Measurements from ENCODE around the gene OVOL3.

DNA sequence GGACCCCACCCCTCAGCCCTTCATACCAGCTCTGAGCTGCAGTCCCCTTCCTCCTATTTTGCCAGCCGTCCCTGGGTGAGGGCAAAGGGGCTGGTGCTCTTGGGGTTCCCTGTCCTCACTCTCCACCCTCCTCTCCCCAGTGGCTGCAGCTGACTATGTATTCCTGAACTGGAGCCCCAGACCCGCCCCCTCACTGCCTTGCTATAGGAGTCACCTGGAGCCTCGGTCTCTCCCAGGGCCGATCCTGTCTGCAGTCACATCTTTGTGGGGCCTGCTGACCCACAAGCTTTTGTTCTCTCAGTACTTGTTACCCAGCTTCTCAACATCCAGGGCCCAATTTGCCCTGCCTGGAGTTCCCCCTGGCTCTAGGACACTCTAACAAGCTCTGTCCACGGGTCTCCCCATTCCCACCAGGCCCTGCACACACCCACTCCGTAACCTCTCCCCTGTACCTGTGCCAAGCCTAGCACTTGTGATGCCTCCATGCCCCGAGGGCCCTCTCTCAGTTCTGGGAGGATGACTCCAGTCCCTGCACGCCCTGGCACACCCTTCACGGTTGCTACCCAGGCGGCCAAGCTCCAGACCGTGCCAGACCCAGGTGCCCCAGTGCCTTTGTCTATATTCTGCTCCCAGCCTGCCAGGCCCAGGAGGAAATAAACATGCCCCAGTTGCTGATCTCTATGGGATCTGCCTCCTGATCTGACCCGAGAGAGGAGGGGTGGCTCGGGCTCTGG lies 38.9 kb downstream of the OVOL3 start:
- no peak for TF ChIP-seq EZH2 (IDR thresholded peaks at IDR 0.05; ENCODE audit: low read depth)
- TF ChIP-seq, protein P1, sequence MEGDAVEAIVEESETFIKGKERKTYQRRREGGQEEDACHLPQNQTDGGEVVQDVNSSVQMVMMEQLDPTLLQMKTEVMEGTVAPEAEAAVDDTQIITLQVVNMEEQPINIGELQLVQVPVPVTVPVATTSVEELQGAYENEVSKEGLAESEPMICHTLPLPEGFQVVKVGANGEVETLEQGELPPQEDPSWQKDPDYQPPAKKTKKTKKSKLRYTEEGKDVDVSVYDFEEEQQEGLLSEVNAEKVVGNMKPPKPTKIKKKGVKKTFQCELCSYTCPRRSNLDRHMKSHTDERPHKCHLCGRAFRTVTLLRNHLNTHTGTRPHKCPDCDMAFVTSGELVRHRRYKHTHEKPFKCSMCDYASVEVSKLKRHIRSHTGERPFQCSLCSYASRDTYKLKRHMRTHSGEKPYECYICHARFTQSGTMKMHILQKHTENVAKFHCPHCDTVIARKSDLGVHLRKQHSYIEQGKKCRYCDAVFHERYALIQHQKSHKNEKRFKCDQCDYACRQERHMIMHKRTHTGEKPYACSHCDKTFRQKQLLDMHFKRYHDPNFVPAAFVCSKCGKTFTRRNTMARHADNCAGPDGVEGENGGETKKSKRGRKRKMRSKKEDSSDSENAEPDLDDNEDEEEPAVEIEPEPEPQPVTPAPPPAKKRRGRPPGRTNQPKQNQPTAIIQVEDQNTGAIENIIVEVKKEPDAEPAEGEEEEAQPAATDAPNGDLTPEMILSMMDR (conservative IDR thresholded peaks at IDR 0.05) = no peak
